ENCODE results near the gene ZNF362. TPM values are rescaled to one million over a fixed set of nuclear protein-coding genes. Genes with fewer than 3 reads are reported as not detected.

Gene ZNF362
- total and polyA plus RNA-seq, 8 donors = 1.3 to 49.8 (median 8.8) TPM

- H3K4me3 ChIP-seq = no peak overlapping the region
- TF ChIP-seq POLR2AphosphoS5 (IDR thresholded peaks at IDR 0.05) = no peak
- no peak for TF ChIP-seq CTCF (IDR thresholded peaks at IDR 0.05)
- no peak for TF ChIP-seq EP300 (IDR thresholded peaks at IDR 0.05)
- no peak for DNase-seq
- intact Hi-C loops (cut with DNase I; ENCODE audit: low total_unique reads) = no loop called here
- WGBS, 5 donors = 86 to 93% (median 90%) methylated on average over 2 to 3 of the region's 3 CpGs
- H3K27ac ChIP-seq = no peak overlapping the region
- H3K9me3 ChIP-seq = no peaks in the 10 kb centered on the region
- no peaks in the 10 kb centered on the region for H3K27me3 ChIP-seq
- peaks cover 0 to 6% (median 3%) of the 10 kb centered on the region in 4 donors for H3K36me3 ChIP-seq
- H3K4me1 ChIP-seq = peaks cover 27 to 70% (median 50%) of the 10 kb centered on the region in 4 donors
Observed at GRCh38 chr1:33259879-33260278, 3.6 kb downstream of the ZNF362 start.

GRCh38 chr1:33260439-33260838 lies 4.1 kb downstream of the ZNF362 start:
- no peak for DNase-seq
- peaks cover 27 to 69% (median 48%) of the 10 kb centered on the region in 4 donors for H3K4me1 ChIP-seq
- 71 to 83% (median 74%) methylated on average over 5 of the region's 5 CpGs for WGBS, 5 donors
- peaks cover 0 to 6% (median 3%) of the 10 kb centered on the region in 4 donors for H3K36me3 ChIP-seq
- no peaks in the 10 kb centered on the region for H3K9me3 ChIP-seq
- H3K27ac ChIP-seq = no peak overlapping the region
- no peaks in the 10 kb centered on the region for H3K27me3 ChIP-seq
- intact Hi-C loops (cut with DNase I; ENCODE audit: low total_unique reads) = no loop called here
- no peak for TF ChIP-seq POLR2AphosphoS5 (IDR thresholded peaks at IDR 0.05)
- TF ChIP-seq CTCF (IDR thresholded peaks at IDR 0.05) = no peak
- TF ChIP-seq POLR2A (IDR thresholded peaks at IDR 0.05) = no peak
- TF ChIP-seq EP300 (IDR thresholded peaks at IDR 0.05) = no peak
- H3K4me3 ChIP-seq = no peak overlapping the region

- no peaks in the 10 kb centered on the region for H3K9me3 ChIP-seq
- H3K36me3 ChIP-seq = peaks cover 0 to 10% (median 3%) of the 10 kb centered on the region in 4 donors
- intact Hi-C loops (cut with DNase I; ENCODE audit: low total_unique reads) = no loop called here
- H3K27ac ChIP-seq = no peak overlapping the region
- 68 to 81% (median 72%) methylated on average over 7 of the region's 7 CpGs for WGBS, 5 donors
- no peak for DNase-seq
- no peak overlapping the region for H3K4me3 ChIP-seq
- H3K27me3 ChIP-seq = no peaks in the 10 kb centered on the region
- TF ChIP-seq CTCF (IDR thresholded peaks at IDR 0.05) = no peak
- TF ChIP-seq POLR2A (IDR thresholded peaks at IDR 0.05) = no peak
- TF ChIP-seq EP300 (IDR thresholded peaks at IDR 0.05) = no peak
- TF ChIP-seq POLR2AphosphoS5 (IDR thresholded peaks at IDR 0.05) = no peak
- peaks cover 24 to 76% (median 46%) of the 10 kb centered on the region in 4 donors for H3K4me1 ChIP-seq
Observed at GRCh38 chr1:33261344-33261743, 5.1 kb downstream of the ZNF362 start.

- DNase-seq = no peak
- H3K4me1 ChIP-seq = peaks cover 15 to 72% (median 41%) of the 10 kb centered on the region in 4 donors
- H3K9me3 ChIP-seq = no peaks in the 10 kb centered on the region
- H3K36me3 ChIP-seq = peaks cover 0 to 10% (median 3%) of the 10 kb centered on the region in 4 donors
- no peaks in the 10 kb centered on the region for H3K27me3 ChIP-seq
- TF ChIP-seq EP300 (IDR thresholded peaks at IDR 0.05) (no peak), POLR2A (IDR thresholded peaks at IDR 0.05) (no peak), CTCF (IDR thresholded peaks at IDR 0.05) (no peak), POLR2AphosphoS5 (IDR thresholded peaks at IDR 0.05) (no peak)
- 74 to 91% (median 83%) methylated on average over 4 to 5 of the region's 5 CpGs for WGBS, 5 donors
- H3K4me3 ChIP-seq = no peak overlapping the region
- intact Hi-C loops (cut with DNase I; ENCODE audit: low total_unique reads) = no loop called here
- no peak overlapping the region for H3K27ac ChIP-seq
Observed at GRCh38 chr1:33263890-33264504, 7.7 kb downstream of the ZNF362 start.

All from stomach (tissue), 9 donors.